ENCODE measurements around the gene OSBPL8. TPM values are rescaled to one million over a fixed set of nuclear protein-coding genes. Genes with fewer than 3 reads are reported as not detected.

OSBPL8 gene
- total RNA-seq, 4 donors from 2014 or later, result 39.0 to 69.3 (median 49.0) TPM

DNA sequence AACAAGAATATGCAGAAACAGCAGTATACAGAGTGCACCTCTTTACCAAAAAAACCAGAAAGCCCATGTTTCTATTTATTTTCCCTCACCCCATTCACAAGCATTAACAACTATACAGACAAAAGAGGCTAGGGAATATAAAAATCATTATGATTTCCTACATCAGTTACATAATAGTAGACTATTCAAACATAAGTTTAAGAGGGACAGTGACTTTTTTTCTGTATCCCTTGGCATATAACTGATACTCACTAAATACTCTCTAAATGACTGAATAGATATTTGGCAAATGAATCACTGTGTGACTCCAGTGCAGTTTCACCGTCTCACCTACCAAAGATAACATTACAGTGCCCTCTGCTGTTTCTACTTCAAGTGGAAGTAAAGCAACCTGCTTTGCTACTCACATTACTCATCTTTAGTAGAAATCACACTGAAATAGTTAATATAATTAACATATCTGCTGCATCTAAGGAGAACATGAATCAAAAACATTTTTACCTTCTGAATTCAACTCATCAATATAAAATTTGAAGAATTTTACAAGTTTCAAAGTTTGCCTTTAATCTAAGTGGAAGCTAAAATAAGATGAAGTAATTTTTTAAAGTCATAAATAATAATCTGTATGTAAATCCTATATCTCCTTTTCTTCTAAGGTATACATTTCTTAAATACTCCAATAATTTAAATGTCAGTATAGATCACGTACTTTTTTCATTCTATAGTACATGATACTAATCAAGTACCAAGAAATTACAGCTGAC lies 103.8 kb downstream of the OSBPL8 start:
- peak in 1 of 3 donors; percentile 61 for DNase-seq
- no peak overlapping the region for H3K4me3 ChIP-seq
- no peak overlapping the region for H3K27ac ChIP-seq
- TF ChIP-seq, protein P1, sequence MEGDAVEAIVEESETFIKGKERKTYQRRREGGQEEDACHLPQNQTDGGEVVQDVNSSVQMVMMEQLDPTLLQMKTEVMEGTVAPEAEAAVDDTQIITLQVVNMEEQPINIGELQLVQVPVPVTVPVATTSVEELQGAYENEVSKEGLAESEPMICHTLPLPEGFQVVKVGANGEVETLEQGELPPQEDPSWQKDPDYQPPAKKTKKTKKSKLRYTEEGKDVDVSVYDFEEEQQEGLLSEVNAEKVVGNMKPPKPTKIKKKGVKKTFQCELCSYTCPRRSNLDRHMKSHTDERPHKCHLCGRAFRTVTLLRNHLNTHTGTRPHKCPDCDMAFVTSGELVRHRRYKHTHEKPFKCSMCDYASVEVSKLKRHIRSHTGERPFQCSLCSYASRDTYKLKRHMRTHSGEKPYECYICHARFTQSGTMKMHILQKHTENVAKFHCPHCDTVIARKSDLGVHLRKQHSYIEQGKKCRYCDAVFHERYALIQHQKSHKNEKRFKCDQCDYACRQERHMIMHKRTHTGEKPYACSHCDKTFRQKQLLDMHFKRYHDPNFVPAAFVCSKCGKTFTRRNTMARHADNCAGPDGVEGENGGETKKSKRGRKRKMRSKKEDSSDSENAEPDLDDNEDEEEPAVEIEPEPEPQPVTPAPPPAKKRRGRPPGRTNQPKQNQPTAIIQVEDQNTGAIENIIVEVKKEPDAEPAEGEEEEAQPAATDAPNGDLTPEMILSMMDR (IDR thresholded peaks at IDR 0.05), result peak in 5 of 6 experiments; percentile 15 to 69 (median 59)
- TF ChIP-seq POLR2A (IDR thresholded peaks at IDR 0.05), result no peak
- H3K9me3 ChIP-seq, result no peaks in the 10 kb centered on the region
- no peaks in the 10 kb centered on the region for H3K36me3 ChIP-seq
- H3K4me1 ChIP-seq, result no peaks in the 10 kb centered on the region
- no peaks in the 10 kb centered on the region for H3K27me3 ChIP-seq

DNA sequence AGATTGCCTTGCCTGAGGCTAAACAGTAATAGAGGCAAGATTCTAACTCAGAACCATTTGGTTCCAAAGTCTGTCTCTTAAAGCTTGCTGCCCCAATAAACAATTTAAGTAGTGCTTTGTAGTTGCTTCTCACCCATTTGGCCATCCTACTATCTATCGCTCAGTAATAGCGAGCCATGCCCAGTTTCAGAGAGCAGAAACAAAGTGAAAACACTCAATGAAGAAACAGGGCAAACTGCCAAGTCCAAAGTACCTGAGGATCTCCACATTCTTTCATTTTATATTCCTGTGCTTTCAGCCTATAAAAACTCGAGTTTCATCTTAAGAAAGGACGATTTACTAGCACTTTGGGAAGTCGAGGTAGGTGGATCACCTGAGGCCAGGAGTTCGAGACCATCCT lies 108.0 kb downstream of the OSBPL8 start:
- no peak overlapping the region for H3K27ac ChIP-seq
- no peaks in the 10 kb centered on the region for H3K4me1 ChIP-seq
- H3K27me3 ChIP-seq, result no peaks in the 10 kb centered on the region
- no peak overlapping the region for H3K4me3 ChIP-seq
- no peak for DNase-seq
- no peaks in the 10 kb centered on the region for H3K9me3 ChIP-seq
- TF ChIP-seq POLR2A (IDR thresholded peaks at IDR 0.05), result no peak
- TF ChIP-seq, protein P1 (IDR thresholded peaks at IDR 0.05), result no peak
- no peaks in the 10 kb centered on the region for H3K36me3 ChIP-seq

DNA sequence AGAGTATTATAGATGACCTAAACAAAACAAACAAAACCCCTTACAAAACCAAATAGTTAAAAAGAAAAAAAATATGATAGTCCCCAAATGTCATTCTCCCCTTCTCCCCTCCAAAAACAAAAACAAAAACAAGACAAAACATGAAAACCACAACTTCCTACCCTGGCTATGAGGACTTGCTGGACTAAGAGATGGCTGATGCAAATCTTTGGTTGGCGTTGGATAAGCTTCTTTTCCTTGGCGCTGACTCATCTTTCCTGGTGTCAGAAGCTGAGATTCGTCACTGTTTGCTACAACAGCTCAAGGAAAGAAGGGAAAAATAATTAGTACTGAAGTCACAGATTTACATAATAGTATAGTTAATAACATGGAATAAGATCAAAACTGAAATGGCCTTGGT lies 108.9 kb downstream of the OSBPL8 start:
- no peak for DNase-seq
- H3K4me1 ChIP-seq, result no peaks in the 10 kb centered on the region
- no peak overlapping the region for H3K4me3 ChIP-seq
- H3K36me3 ChIP-seq, result no peaks in the 10 kb centered on the region
- H3K27ac ChIP-seq, result no peak overlapping the region
- no peak for TF ChIP-seq POLR2A (IDR thresholded peaks at IDR 0.05)
- TF ChIP-seq, protein P1 (IDR thresholded peaks at IDR 0.05), result no peak
- no peaks in the 10 kb centered on the region for H3K27me3 ChIP-seq
- H3K9me3 ChIP-seq, result no peaks in the 10 kb centered on the region

DNA sequence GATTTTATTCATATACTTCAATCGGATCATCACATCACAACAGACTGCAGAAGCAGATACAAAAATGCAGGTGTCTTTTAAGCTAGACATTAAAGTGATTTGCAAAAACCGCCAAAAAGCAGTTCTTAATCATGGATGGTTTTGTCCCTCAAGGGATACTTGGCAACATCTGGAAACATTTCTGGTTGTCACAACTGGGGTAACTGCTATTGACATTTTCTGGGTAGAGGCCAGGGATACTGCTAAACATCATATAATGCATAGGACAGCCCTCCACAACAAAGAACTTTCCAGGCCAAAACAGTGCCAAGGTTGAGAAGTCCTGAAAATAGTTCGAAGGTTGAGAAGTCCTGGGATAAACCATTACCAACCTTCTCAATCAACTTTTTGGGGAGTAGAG lies 109.6 kb downstream of the OSBPL8 start:
- H3K9me3 ChIP-seq, result no peaks in the 10 kb centered on the region
- no peak overlapping the region for H3K4me3 ChIP-seq
- TF ChIP-seq, protein P1 (IDR thresholded peaks at IDR 0.05), result no peak
- no peak for TF ChIP-seq POLR2A (IDR thresholded peaks at IDR 0.05)
- DNase-seq, result no peak
- H3K27ac ChIP-seq, result no peak overlapping the region
- H3K4me1 ChIP-seq, result no peaks in the 10 kb centered on the region
- no peaks in the 10 kb centered on the region for H3K36me3 ChIP-seq
- no peaks in the 10 kb centered on the region for H3K27me3 ChIP-seq

DNA sequence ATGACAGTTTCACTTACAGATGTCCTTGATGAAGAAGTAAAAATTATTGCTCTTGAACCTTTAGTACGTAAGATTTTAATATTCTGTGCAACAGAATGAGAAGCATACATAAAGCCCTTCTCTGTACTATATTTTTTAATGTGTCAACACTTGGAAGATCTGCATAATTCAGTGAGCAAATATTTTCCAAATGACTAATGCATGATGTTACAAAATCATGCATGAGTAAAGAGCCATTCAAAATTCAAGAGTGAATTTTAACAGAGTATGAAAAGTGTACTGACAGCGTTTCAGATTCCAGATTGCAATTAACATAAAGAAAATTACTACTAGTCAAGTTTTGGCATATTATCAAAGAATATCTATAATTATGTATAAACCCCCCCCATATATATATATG lies 110.0 kb downstream of the OSBPL8 start:
- H3K4me1 ChIP-seq, result no peaks in the 10 kb centered on the region
- H3K9me3 ChIP-seq, result no peaks in the 10 kb centered on the region
- no peak for TF ChIP-seq POLR2A (IDR thresholded peaks at IDR 0.05)
- TF ChIP-seq, protein P1 (IDR thresholded peaks at IDR 0.05), result no peak
- no peak overlapping the region for H3K27ac ChIP-seq
- H3K4me3 ChIP-seq, result no peak overlapping the region
- DNase-seq, result no peak
- H3K27me3 ChIP-seq, result no peaks in the 10 kb centered on the region
- no peaks in the 10 kb centered on the region for H3K36me3 ChIP-seq

Measured in Peyer's patch (tissue), 4 donors.